OCI-LY1 (cell line): ENCODE data around the gene TBX21.

Experiments used
- CTCF ChIP-seq: fragments of 200-600 bp; sonication (generic), shearing (Covaris generic); IDR thresholded peaks from 2 replicates; pipeline ENCODE4 v1.5.1; 2017; ENCODE audit warnings: mild to moderate bottlenecking, antibody characterized with exemption, low read length, moderate library complexity, mixed read lengths
- EZH2 ChIP-seq: fragments of 200-600 bp; sonication (generic), shearing (Covaris generic); IDR thresholded peaks from 2 replicates; pipeline ENCODE4 v1.8.0; 2017; ENCODE audit warnings: borderline replicate concordance, mixed run types, mild to moderate bottlenecking, antibody characterized with exemption, low read length, moderate library complexity, mixed read lengths

GRCh38 chr17:47717261-47717697, 15.8 kb upstream of the TBX21 start:
- TF ChIP-seq CTCF (peak; percentile 11; the same call in 1 of the 2 replicates), EZH2 (no peak)
